CD4-positive, alpha-beta T cell treated with Interleukin-6 at 100 ng/mL for 8 hours (primary cell): ENCODE results near the gene NCMAP.
"Not testable (repeated sequence)": the region's sequence is repeated elsewhere in the genome, so short reads cannot be mapped to it uniquely, and the experiment has no call there.

Experiments
- DNase-seq: peaks from one replicate; pipeline ENCODE4 v3.0.0-alpha.2; 2020; ENCODE audit warnings: mixed read lengths, low spot score

NCMAP gene, protein sequence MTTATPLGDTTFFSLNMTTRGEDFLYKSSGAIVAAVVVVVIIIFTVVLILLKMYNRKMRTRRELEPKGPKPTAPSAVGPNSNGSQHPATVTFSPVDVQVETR

DNA sequence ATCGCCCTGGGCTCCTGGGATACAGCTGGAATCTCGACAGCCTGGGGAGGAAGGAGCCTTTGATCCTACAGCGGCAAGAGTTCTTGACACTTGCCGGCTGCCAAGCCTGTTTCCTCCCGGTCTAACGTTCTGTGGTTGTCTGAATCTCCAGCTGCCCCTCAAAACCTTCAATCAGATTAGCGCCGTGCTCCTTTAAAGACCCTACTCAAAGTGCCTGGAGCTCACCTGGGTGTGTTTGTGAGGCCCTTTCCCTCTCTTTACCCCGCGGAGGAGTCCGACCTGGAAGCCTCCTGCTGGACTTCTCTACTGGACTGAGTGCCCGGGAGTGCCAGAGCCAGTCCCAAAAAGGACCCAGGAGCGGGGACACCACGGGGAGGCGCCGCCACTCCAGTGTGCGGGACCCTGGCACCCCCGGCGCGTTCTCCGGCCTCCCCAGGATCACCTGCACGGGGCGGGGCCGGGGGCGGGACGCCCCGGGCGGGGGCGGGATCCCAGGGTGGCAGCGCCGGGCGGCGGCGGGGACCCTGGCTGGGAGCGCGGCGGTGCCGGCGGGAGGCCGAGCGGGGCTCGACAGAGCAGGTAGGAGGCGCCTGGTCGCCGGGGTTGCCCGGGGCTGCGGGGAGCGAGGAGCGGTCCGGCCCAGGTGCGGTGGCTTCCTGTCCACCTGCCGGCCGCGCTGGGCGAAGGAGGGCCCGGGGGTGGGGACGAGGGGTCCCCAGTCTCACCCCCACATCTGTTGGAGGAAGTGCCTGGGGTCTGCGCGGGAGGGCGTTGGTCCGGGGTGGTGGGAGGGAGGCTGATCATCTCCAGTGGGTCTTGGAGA lies at the start of gene NCMAP:
NCMAP (plus strand) TSS at position 497 of the 823 bp plus-strand sequence. CDS start 39,344 bp downstream, outside the sequence.
- DNase-seq: peak; percentile 27

DNA sequence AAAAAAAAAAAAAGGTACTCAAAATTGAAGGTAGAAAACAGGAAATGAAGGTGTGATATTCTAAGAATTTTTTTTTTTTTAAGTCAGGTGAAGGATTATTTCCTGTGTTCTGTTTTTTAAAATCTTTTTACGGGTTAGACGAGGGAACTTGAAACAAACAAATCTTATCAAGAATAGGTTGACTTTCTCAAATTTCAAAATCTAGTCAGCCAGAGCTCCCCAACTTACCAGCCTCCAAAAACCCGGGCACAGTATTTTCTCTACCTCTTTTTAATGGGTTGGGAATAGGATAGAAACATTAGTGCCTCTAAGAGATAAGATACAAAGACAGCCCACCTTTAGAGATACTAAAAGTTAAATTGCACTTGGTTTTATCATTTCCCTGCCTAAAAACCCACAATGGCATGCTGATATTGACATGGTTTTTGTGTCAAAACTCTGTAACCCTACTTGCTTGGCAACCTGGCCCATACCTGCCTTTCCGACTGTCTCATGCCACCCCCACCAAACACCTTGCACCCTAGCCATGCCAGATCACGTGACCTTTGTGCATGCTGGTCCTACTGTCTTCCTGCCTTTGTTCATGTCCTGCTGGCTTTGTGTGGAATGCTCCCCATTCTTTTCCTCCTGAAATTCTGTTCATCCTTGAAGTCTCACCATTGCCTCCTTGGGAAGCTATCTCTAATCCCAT lies 49.1 kb upstream of the NCMAP start:
- DNase-seq: peak; percentile 40

DNA sequence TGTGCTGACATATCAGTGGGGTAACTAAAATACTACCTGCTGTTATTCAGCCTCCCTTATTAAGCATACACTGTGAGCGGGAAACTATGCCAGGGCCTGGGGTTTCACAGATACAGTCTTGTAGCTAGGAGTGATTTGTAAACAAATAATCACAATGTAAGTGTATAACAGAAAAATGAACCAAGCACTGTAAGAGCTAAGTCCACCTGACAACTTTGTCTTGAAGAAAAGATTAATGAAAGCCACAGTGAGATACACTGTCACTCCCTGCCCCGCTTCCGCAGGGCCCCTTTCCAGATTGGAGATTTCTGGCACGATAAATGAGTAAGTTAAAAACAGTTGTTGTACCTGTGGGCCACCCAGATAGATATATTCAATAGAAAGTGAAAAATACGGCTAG lies 48.5 kb upstream of the NCMAP start:
- DNase-seq: no peak

DNA sequence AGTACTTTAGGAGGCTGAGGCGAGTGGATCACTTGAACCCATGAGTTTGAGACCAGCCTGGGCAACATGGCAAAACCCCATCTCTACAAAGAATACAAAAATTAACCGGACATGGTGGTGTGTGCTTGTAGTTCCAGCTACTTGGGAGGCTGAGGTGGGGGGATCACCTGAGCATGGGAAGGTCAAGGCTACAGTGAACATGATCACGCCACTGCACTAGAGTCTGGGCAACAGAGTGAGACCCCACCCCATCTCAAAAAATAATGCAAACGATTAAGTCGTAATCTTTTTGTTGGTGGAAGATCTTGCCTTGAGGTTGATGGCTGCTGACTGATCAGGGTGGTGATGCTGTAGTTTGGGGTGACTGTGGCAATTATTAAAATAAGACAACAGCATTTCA lies 47.0 kb upstream of the NCMAP start:
- DNase-seq: no peak

DNA sequence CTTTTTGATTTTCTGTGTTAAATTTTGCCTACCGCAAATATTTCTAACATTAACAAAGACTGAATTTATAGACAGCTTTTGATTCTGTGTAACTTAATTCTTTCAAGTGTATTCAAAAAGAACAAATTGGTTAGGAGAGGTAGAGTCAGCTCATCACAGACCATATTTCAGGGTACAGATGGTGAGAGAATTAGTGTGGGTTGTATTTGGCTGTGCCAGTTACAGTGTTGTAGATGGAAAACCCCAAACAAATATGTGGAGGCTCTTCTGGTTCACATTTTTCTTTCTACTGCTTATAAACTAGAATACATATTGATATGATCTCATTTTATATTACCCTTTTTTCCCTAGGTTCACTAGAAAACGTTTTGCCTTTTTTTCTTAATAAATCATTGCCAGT lies 42.2 kb upstream of the NCMAP start:
- no peak for DNase-seq

DNA sequence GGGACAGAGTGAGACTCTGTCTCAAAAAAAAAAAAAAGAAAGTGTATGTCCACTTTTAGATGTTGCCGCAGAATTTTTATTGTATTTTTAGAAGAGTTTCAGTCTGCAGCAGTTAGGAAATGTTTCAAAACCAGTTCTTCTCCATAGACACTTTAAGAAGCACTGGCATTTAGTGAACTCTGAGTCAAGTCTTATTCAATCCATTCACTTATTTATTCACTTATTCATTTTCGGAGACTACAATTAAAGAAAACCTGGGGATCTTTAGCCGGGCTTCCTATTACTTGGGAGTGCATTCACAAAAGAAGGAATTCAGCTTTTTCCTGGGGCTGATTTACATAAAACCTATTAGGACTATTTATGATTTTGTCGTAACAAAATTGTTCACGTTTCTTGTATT lies 40.9 kb upstream of the NCMAP start:
- DNase-seq: no peak

DNA sequence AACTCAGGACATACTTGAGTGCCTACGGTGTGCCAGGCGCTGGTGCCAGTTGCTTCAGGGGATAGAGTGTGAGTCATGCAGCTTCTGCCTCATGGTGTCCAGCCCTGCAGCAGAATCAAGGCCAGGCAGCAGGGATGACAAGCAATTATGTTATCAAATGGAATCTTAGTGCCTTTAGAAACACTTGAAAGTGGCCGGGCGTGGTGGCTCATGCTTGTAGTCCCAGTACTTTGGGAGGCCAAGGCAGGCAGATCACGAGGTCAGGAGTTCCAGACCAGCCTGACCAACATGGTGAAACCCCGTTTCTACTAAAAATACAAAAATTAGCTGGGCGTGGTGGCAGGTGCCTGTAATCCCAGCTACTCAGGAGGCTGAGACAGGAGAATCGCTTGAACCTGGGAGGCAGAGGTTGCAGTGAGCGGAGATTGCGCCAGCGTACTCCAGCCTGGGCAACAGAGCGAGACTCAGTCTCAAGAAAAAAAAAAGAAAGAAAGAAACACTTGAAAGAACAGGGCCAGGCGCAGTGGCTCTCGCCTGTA lies 40.1 kb upstream of the NCMAP start:
- DNase-seq: not testable (repeated sequence)

DNA sequence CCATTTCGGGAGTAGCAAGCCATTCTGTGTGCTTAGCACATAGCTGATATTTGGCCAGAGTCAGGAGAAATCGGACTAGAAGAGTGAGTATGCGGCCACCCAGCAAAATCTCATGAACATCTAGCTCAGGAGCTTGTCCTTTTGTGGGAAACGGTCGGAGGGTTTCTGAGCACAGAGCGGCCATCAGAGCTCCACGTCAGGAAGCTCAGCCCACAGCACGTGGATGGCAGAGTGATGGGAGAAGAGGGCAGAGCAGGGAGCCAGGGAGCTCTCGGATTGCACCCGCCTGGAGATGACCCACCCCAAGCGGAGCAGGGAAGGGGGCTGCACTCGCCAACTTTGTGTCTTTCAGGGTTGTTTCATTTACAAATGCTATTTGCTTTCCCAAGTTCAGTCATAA lies 39.4 kb upstream of the NCMAP start:
- DNase-seq: no peak

DNA sequence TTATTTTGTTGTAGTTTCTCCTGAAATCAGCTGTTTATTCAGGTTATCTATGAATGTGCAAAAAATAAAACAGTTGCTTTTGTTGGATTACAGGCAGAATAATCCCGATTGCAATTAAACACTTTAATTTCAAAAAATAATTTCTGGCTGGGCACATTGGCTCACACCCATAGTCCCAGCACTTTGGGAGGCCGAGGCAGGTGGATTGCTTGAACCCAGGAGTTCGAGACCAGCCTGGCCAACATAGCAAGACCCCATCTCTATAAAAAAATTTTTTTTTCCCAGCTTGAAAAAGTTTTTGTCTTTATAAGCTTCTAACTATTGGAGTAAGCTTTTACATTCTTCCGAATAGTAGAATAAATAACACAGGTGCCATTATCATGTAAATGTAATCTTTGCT lies 38.0 kb upstream of the NCMAP start:
- DNase-seq: no peak

DNA sequence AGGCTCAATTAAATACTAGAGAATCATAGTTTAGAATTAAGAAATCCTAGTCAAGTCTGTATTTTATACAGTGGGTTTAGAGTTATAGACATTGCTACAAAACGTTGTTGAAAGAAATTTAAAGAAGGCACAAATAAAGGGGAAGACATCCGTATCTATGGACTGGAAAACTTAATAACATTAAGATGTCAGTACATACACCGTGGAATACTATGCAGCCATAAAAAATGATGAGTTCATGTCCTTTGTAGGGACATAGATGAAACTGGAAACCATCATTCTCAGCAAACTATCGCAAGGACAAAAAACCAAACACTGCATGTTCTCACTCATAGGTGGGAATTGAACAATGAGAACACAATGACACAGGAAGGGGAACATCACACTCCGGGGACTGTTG lies 35.6 kb upstream of the NCMAP start:
- DNase-seq: not testable (repeated sequence)

DNA sequence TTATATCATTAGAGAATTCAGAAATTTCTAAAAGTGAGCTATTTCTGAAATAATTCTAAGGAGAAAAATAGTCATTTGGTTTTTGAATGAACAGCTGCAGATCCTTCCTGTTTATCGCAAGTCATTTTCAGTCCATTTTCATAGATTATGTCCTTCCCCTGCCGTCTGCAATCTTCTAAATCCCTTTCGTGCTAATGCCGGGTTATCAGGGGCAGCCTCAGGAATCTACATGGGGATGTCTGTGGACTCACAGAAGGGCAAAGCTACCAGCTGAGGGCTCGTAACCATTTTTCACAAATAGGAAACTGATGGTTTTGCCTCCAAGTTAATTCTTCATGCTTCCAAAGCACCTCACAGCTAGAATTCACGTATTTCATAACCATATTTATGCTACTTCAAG lies 30.3 kb upstream of the NCMAP start:
- no peak for DNase-seq

DNA sequence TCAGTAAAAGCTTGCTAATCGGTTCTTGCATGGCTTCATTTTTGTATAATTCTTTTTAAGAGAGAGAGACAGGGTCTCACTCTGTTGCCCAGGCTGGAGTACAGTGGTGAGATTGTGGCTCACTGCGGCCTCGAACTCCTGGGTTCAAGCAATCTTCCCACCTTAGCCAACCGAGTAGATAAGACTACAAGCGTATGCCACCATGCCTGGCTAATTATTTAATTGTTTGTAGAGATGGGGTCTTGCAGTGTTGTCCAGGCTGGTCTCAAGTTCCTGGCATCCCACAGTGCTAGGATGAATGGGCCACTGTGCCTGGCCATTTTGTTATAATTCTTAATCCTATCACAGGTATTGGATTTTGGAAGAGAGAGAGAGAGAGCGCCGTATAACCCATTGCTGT lies 29.8 kb upstream of the NCMAP start:
- DNase-seq: no peak

DNA sequence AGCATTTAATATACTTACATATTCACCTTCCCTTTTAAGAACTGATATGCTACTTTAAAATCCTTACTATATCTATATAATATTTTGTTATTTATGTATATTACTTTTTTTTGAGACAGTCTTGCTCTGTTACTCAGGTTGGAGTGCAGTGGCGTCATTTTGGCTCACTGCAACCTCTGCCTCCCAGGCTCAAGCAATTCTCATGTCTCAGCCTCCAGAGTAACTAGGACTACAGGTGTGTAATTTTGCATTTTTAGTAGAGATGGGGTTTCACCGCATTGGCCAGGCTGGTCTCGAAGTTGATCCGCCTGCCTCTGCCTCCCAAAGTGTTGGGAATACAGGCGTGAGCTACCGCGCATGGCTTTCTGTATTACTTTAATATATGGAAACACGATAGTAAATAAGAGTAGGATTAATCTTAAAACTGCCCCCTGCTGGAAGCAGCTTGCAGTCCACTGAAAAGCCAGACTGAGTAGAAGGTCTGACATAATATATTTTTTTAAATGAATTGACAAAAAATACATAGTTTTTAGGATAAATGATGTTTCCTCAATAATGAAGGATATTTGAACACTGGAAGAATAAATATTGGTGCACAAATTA lies 28.8 kb upstream of the NCMAP start:
- peak; percentile 45 for DNase-seq

DNA sequence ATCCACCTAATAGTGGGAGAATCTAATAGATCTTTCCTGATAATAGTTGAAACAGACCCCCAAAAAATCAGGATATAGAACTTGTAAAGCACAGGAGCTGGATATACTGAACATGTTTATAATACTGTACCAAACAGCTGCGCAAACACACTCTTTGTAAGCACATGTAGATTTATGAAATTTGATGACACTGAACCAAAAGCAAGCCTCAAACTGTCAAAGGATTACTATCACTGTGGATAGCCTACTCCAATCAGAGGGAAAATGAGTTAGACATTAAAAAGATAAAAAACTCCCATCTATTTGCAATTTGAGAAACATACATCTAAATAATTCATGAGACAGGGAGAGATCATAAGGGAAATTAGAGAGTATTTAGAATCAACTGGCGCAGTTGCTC lies 27.1 kb upstream of the NCMAP start:
- DNase-seq: no peak

DNA sequence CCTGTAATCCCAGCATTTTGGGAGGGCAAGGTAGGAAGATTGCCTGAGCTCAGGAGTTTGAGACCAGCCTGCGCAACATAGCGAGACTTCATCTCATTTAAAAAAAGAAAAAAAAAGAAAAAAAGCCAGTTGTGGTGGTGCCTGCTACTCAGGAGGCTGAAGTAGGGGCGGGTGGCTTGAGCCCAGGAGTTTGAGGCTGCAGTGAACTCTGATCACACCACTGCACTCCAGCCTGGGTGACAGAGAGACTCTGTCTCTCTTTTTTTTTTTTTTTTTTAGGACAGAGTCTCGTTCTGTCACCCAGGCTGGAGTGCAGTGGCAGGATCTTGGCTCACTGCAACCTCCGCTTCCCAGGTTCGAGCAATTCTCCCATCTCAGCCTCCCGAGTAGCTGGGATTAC lies 26.6 kb upstream of the NCMAP start:
- not testable (repeated sequence) for DNase-seq

DNA sequence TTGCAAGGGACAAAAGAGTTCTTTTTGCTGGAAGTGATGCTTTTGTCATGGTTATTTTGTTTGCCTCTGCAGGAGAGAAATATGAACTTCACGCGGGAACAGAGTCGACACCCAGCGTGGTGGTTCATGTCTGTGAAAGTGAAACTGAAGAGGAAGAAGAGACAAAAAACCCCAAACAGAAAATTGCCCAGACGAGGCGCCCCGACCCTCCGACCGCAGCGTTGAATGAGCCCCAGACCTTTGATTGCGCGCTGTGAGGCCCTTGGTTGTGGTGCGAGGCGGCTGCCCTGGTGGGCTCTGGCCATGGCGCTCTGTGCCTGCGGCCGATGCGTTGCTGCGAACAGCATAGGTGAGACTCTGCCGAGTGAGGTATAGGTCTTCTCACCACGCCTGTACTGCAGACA lies 20.9 kb upstream of the NCMAP start:
- DNase-seq: peak; percentile 71

DNA sequence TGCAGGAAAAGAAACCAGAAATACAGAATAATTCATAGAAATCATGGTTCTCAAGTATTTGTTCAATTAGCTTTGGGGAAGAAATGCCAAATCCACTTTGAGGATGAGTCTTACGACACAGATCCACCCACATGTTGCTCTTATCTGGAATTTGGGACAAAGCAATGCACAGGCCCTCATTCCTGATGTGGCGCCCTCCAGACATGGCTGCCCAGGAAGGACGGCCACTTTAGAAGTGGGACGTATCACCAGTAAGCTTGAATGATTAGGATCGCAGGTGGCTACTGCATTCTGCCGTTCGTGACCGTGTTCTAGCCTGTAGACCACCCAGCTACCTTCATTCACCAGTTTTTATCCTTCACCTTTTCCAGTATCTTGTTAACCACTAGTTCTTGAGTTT lies 20.1 kb upstream of the NCMAP start:
- no peak for DNase-seq

DNA sequence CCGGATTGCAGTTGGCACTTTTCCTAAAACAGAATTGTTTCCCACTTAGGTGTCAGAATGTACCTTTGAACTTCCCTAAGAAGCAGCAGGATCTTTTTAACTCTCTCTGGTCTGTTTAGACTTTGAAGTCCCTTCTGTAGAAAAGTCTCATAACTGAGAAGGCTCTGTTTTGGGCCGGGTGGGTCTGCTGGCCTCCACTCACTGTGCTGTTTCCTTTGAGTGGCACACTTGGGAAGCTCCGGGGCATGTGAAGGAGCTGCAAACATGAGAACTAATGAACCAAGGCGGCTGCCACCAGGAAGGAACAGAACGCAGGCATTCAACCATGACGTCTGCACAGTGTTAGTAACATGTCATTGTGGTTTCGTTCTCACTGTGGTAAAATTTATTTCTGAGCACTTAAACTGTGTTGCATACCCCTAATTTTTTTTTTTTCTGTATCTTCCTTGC lies 19.5 kb upstream of the NCMAP start:
- peak; percentile 69 for DNase-seq

DNA sequence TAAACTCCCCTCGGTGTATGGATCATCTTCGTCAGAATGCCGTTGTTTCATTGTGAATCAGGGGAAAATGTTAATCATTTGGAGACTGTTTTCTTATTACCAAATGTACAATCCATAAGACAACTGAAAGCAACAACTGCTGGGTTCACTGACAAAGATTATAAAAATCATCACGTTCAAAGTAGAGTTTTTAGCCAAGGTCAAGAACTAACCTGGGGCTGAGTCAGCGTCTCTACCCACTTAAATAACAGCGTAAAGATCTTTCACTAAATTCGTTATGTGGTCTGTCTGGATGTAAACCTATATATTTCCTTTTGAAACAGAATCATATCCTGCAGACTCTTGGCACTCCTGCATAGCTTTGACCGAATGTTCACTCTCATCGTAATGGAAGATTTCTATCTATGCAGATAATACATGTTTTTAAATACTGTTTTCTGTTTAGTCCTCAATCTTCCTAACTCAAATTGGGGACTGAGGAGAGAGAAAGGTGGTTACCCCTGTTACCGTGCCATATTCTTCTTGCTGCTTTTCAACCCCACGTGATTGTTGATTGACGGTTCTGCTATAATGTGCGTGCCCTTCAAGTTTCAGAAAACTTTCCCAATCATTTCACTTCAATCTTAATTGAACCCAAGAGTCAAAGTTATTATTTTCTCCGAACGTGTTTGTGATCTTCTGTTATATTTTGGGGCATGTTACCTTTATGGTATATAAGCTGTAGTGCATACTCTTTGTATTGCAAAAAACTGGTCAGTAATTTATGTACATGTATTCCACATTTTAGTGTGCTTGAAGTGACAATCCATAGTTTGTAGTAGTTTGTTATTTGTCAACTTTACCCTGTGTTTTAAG lies 15.6 kb upstream of the NCMAP start:
- DNase-seq: no peak

DNA sequence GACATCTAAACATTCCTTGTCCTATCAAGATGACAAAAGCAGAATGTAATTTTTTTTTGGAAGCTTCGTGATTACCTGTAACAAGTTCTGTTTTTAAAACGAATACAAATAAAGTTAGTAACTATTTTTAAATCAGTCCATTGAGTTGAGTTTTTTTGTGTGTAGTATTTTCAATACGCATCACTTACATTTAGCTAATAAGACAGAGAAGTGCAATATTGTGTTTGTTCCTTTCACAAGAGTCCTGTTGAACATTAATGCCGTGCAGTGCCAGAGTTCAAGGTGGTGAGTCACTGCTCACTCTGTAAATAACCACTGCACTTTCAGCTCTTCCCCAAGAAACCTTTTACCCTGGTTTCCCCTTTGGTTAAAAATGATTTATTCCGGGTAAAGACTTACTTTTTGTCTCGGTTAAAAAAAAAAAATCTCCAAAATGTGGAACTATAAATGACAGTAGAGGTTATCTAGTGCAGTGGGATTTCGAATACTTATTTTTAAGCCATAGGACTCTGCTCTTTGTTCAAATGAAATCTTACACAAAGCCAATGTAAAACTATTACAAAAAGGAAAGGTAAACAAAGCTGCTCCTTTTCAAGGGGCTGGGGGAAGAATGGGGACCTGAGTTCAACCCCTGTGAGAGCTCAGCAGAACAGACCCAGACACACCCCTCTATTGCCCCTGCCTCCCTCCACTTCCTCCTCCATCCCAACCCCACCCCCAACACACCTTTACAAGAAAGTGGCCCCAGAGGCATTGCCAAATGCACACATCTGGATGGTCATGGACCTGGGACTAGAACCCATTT lies 14.8 kb upstream of the NCMAP start:
- peak; percentile 29 for DNase-seq
